ENCODE results near the gene JPT1.
A peak's percentile ranks its signal among the peaks of the same experiment; 100 is the strongest.

Gene JPT1

GRCh38 chr17:75142236-75142971 is 11.9 kb downstream of the JPT1 start:
- no peak overlapping the region for H3K27ac ChIP-seq
- TF ChIP-seq CTCF (conservative IDR thresholded peaks at IDR 0.05): no peak

- TF ChIP-seq CTCF (conservative IDR thresholded peaks at IDR 0.05): no peak
- H3K27ac ChIP-seq: no peak overlapping the region
Measured at GRCh38 chr17:75138519-75138918, 15.8 kb downstream of the JPT1 start.

GRCh38 chr17:75137762-75138161 is 16.6 kb downstream of the JPT1 start:
- peak overlapping the region; percentile 36; the same call in 1 of the 2 replicates for H3K27ac ChIP-seq

- H3K27ac ChIP-seq: peak overlapping the region; percentile 36
- no peak for TF ChIP-seq CTCF (conservative IDR thresholded peaks at IDR 0.05)
Measured at GRCh38 chr17:75135946-75136345, 18.4 kb downstream of the JPT1 start.

GRCh38 chr17:75135452-75135851 is 18.9 kb downstream of the JPT1 start:
- H3K27ac ChIP-seq: no peak overlapping the region
- TF ChIP-seq CTCF (conservative IDR thresholded peaks at IDR 0.05): no peak

- peak overlapping the region; percentile 77 for H3K27ac ChIP-seq
Measured at GRCh38 chr17:75133607-75134347, 20.5 kb downstream of the JPT1 start.

- TF ChIP-seq CTCF (conservative IDR thresholded peaks at IDR 0.05): no peak
- peak overlapping the region; percentile 77 for H3K27ac ChIP-seq
Measured at GRCh38 chr17:75133001-75133400, 21.3 kb downstream of the JPT1 start.

GRCh38 chr17:75132018-75133000 is 22.0 kb downstream of the JPT1 start:
- peak overlapping the region; percentile 77 for H3K27ac ChIP-seq

Data from VCaP (cell line).